Measurements from ENCODE around the gene ZNF366.
A peak's percentile ranks its signal among the peaks of the same experiment; 100 is the strongest.

Gene ZNF366

GRCh38 chr5:72507231-72507906 lies at the start of gene ZNF366:
TSS of gene ZNF366 (minus strand) at chr5:72507410. CDS start at chr5:72461496, 45,914 bp downstream.
- no peak for DNase-seq

- DNase-seq = peak; percentile 74
Measured at GRCh38 chr5:72556351-72557166, 49.3 kb upstream of the ZNF366 start.

GRCh38 chr5:72555871-72556270 lies 48.7 kb upstream of the ZNF366 start:
- peak; percentile 39 for DNase-seq

GRCh38 chr5:72554897-72555296 lies 47.7 kb upstream of the ZNF366 start:
- DNase-seq = no peak

GRCh38 chr5:72552041-72552557 lies 44.9 kb upstream of the ZNF366 start:
- DNase-seq = no peak

- DNase-seq = no peak
Measured at GRCh38 chr5:72550595-72550994, 43.4 kb upstream of the ZNF366 start.

GRCh38 chr5:72543811-72544210 lies 36.6 kb upstream of the ZNF366 start:
- DNase-seq = no peak

GRCh38 chr5:72543365-72543764 lies 36.2 kb upstream of the ZNF366 start:
- no peak for DNase-seq

- DNase-seq = no peak
Measured at GRCh38 chr5:72542695-72543094, 35.5 kb upstream of the ZNF366 start.

- no peak for DNase-seq
Measured at GRCh38 chr5:72541501-72542225, 34.5 kb upstream of the ZNF366 start.

GRCh38 chr5:72540759-72541438 lies 33.7 kb upstream of the ZNF366 start:
- no peak for DNase-seq

- no peak for DNase-seq
Measured at GRCh38 chr5:72539726-72540125, 32.5 kb upstream of the ZNF366 start.

GRCh38 chr5:72539038-72539437 lies 31.8 kb upstream of the ZNF366 start:
- DNase-seq = no peak

GRCh38 chr5:72537166-72537565 lies 30.0 kb upstream of the ZNF366 start:
- peak; percentile 48 for DNase-seq

GRCh38 chr5:72531496-72532190 lies 24.4 kb upstream of the ZNF366 start:
- DNase-seq = no peak

GRCh38 chr5:72530196-72530595 lies 23.0 kb upstream of the ZNF366 start:
- no peak for DNase-seq

GRCh38 chr5:72529383-72529782 lies 22.2 kb upstream of the ZNF366 start:
- no peak for DNase-seq

- DNase-seq = no peak
Measured at GRCh38 chr5:72525816-72526215, 18.6 kb upstream of the ZNF366 start.

- peak; percentile 10 for DNase-seq
Measured at GRCh38 chr5:72523960-72524582, 16.9 kb upstream of the ZNF366 start.

GRCh38 chr5:72522607-72523006 lies 15.4 kb upstream of the ZNF366 start:
- DNase-seq = no peak

- DNase-seq = no peak
Measured at GRCh38 chr5:72519111-72519510, 11.9 kb upstream of the ZNF366 start.
